GM20431 (cell line): Measurements from ENCODE around the gene PPP1R15A.
"Not testable (repeated sequence)": the region's sequence is repeated elsewhere in the genome, so short reads cannot be mapped to it uniquely, and the experiment has no call there.

Experiments used
- in situ Hi-C: fragments of 300-500 bp; cut with MseI, MboI; formaldehyde crosslinking; loops from one replicate; pipeline ENCODE4 v1.15.0; 2020; ENCODE audit warnings: low sequenced_read_pairs; ENCODE audit not compliant: unreplicated experiment

The PPP1R15A gene

GRCh38 chr19:48879025-48879637, 6.9 kb downstream of the PPP1R15A start:
- in situ Hi-C loops = no loop called here

- in situ Hi-C loops = not testable (repeated sequence)
Measured at GRCh38 chr19:48879696-48880095, 7.5 kb downstream of the PPP1R15A start.

- in situ Hi-C loops = no loop called here
Measured at GRCh38 chr19:48881741-48882657, 9.8 kb downstream of the PPP1R15A start.

- in situ Hi-C loops = no loop called here
Measured at GRCh38 chr19:48883726-48884125, 11.5 kb downstream of the PPP1R15A start.

- in situ Hi-C loops = no loop called here
Measured at GRCh38 chr19:48887861-48888612, 15.8 kb downstream of the PPP1R15A start.

GRCh38 chr19:48889496-48889895, 17.3 kb downstream of the PPP1R15A start:
- in situ Hi-C loops = not testable (repeated sequence)

- in situ Hi-C loops = no loop called here
Measured at GRCh38 chr19:48890551-48890950, 18.3 kb downstream of the PPP1R15A start.

- in situ Hi-C loops = no loop called here
Measured at GRCh38 chr19:48895226-48895625, 23.0 kb downstream of the PPP1R15A start.

- in situ Hi-C loops = no loop called here
Measured at GRCh38 chr19:48896191-48896720, 24.0 kb downstream of the PPP1R15A start.

GRCh38 chr19:48897181-48897580, 25.0 kb downstream of the PPP1R15A start:
- in situ Hi-C loops = no loop called here

GRCh38 chr19:48899386-48899749, 27.1 kb downstream of the PPP1R15A start:
- in situ Hi-C loops = not testable (repeated sequence)

GRCh38 chr19:48899781-48900476, 27.7 kb downstream of the PPP1R15A start, which contains the start of gene NUCB1:
Gene NUCB1 (plus strand): TSS chr19:48900312. CDS start chr19:48900797, 485 bp downstream.
- in situ Hi-C loops = no loop called here

- in situ Hi-C loops = no loop called here
Measured at GRCh38 chr19:48900477-48901406, 28.5 kb downstream of the PPP1R15A start.

- in situ Hi-C loops = not testable (repeated sequence)
Measured at GRCh38 chr19:48902291-48902690, 30.1 kb downstream of the PPP1R15A start.

GRCh38 chr19:48903788-48904187, 31.6 kb downstream of the PPP1R15A start:
- in situ Hi-C loops = not testable (repeated sequence)

GRCh38 chr19:48905664-48906063, 33.4 kb downstream of the PPP1R15A start:
- in situ Hi-C loops = no loop called here

- in situ Hi-C loops = no loop called here
Measured at GRCh38 chr19:48906324-48906723, 34.1 kb downstream of the PPP1R15A start.

GRCh38 chr19:48907671-48908070, 35.5 kb downstream of the PPP1R15A start:
- in situ Hi-C loops = no loop called here
